GM23338 (cell line): ENCODE measurements around the gene CACNA1C. TPM values are rescaled to one million over a fixed set of nuclear protein-coding genes. Genes with fewer than 3 reads are reported as not detected.

ENCODE experiments used
- ATAC-seq: fragments of 200-7000 bp; cut with Tn5 transposase; 3 replicates; pipeline ENCODE4 v1.9.1; 2020
- DNase-seq: peaks from one replicate; pipeline ENCODE4 v3.0.0-alpha.2; 2015; ENCODE audit warnings: low spot score
- H2AFZ ChIP-seq: fragments of 200-600 bp; sonication (generic); 2 replicates; pipeline ENCODE4 v1.8.0; 2016; ENCODE audit warnings: antibody characterized with exemption, mild to moderate bottlenecking, moderate library complexity
- H3F3A ChIP-seq: fragments of 200-600 bp; sonication (generic); replicated peaks from 2 replicates; pipeline ENCODE4 v1.8.0; 2017; ENCODE audit warnings: antibody characterized with exemption, mixed run types, low read depth
- H3K27ac ChIP-seq: fragments of 200-600 bp; sonication (generic); 2 replicates; pipeline ENCODE4 v1.6.1; 2016; ENCODE audit warnings: low read depth
- H3K27me3 ChIP-seq: fragments of 200-600 bp; sonication (generic); 2 replicates; pipeline ENCODE4 v1.8.0; 2016; ENCODE audit warnings: mild to moderate bottlenecking, mixed run types, moderate library complexity; ENCODE audit not compliant: insufficient read depth
- H3K36me3 ChIP-seq: fragments of 200-600 bp; sonication (generic); 2 replicates; pipeline ENCODE4 v1.8.0; 2016; ENCODE audit warnings: mild to moderate bottlenecking; ENCODE audit not compliant: insufficient read depth
- H3K4me1 ChIP-seq: fragments of 200-600 bp; sonication (generic); 2 replicates; pipeline ENCODE4 v1.8.0; 2016; ENCODE audit warnings: mild to moderate bottlenecking, moderate library complexity; ENCODE audit not compliant: insufficient read depth
- H3K4me2 ChIP-seq: fragments of 200-600 bp; sonication (generic); 2 replicates; pipeline ENCODE4 v1.7.1; 2017; ENCODE audit warnings: mixed run types
- H3K4me3 ChIP-seq: fragments of 200-600 bp; sonication (generic); 2 replicates; pipeline ENCODE4 v1.6.1; 2016; ENCODE audit warnings: mixed run types
- H3K79me2 ChIP-seq: fragments of 200-600 bp; sonication (generic); replicated peaks from 2 replicates; pipeline ENCODE4 v1.8.0; 2017; ENCODE audit warnings: mild to moderate bottlenecking; ENCODE audit not compliant: insufficient read depth
- H3K9me2 ChIP-seq: fragments of 200-600 bp; sonication (generic); 2 replicates; pipeline ENCODE4 v1.8.0; 2017; ENCODE audit not compliant: insufficient read depth
- H4K20me1 ChIP-seq: fragments of 200-600 bp; sonication (generic); replicated peaks from 2 replicates; pipeline ENCODE4 v1.8.0; 2017; ENCODE audit warnings: mild to moderate bottlenecking; ENCODE audit not compliant: insufficient read depth
- H3K27ac Mint-ChIP-seq: 2 replicates; pipeline ENCODE4 v1.8.0; 2020; ENCODE audit warnings: inconsistent platforms, mild to moderate bottlenecking, moderate library complexity, mixed read lengths
- H3K27me3 Mint-ChIP-seq: 3 replicates; pipeline ENCODE4 v1.8.0; 2022; ENCODE audit warnings: low read depth, mild to moderate bottlenecking, moderate library complexity, mixed read lengths, inconsistent platforms; ENCODE audit not compliant: insufficient read depth, poor library complexity
- H3K36me3 Mint-ChIP-seq: 3 replicates; pipeline ENCODE4 v1.8.0; 2021; ENCODE audit warnings: low read depth, mild to moderate bottlenecking, inconsistent platforms, moderate library complexity, mixed read lengths
- H3K4me1 Mint-ChIP-seq: 3 replicates; pipeline ENCODE4 v1.8.0; 2020; ENCODE audit warnings: mild to moderate bottlenecking, inconsistent platforms, mixed read lengths
- H3K4me3 Mint-ChIP-seq: 3 replicates; pipeline ENCODE4 v1.8.0; 2021; ENCODE audit warnings: moderate library complexity, mild to moderate bottlenecking, inconsistent platforms, mixed read lengths
- H3K9me3 Mint-ChIP-seq: 3 replicates; pipeline ENCODE4 v1.8.0; 2020; ENCODE audit warnings: moderate library complexity, mild to moderate bottlenecking, inconsistent platforms, mixed read lengths
- CREB1 ChIP-seq: fragments of 250-450 bp; sonication (Bioruptor Pico); IDR thresholded peaks from 2 replicates; pipeline ENCODE4 v1.5.0; 2020; ENCODE audit warnings: low read depth, mild to moderate bottlenecking, moderate library complexity
- ETS1 ChIP-seq: IDR thresholded peaks from 2 replicates; pipeline ENCODE4 v1.6.1; 2016; ENCODE audit warnings: antibody characterized with exemption
- EZH2 ChIP-seq: fragments of 200-600 bp; sonication (generic); IDR thresholded peaks from one replicate; pipeline ENCODE4 v1.8.0; 2017; ENCODE audit warnings: antibody characterized with exemption, mild to moderate bottlenecking, low read depth; ENCODE audit not compliant: unreplicated experiment
- EZH2phosphoT487 ChIP-seq: fragments of 200-600 bp; sonication (generic); IDR thresholded peaks from one replicate; pipeline ENCODE4 v1.8.1; 2018; ENCODE audit warnings: antibody characterized with exemption; ENCODE audit not compliant: unreplicated experiment
- JUNB ChIP-seq: IDR thresholded peaks from one replicate; pipeline ENCODE4 v1.6.1; 2016; ENCODE audit warnings: antibody characterized with exemption; ENCODE audit not compliant: unreplicated experiment
- NANOG ChIP-seq: IDR thresholded peaks from 2 replicates; pipeline ENCODE4 v1.6.1; 2016; ENCODE audit warnings: antibody characterized with exemption, borderline replicate concordance
- POLR2AphosphoS5 ChIP-seq: IDR thresholded peaks from 2 replicates; pipeline ENCODE4 v1.6.1; 2016; ENCODE audit warnings: antibody characterized with exemption, low read depth
- STAT1 ChIP-seq: IDR thresholded peaks from one replicate; pipeline ENCODE4 v1.6.1; 2016; ENCODE audit warnings: antibody characterized with exemption; ENCODE audit not compliant: unreplicated experiment
- ZNF331 ChIP-seq: fragments of 250-450 bp; sonication (Bioruptor Pico); IDR thresholded peaks from 2 replicates; pipeline ENCODE4 v1.5.0; 2020; ENCODE audit warnings: low read depth, mild to moderate bottlenecking, moderate library complexity
- ZNF462 ChIP-seq: fragments of 250-450 bp; sonication (Bioruptor Pico); IDR thresholded peaks from 2 replicates; pipeline ENCODE4 v1.5.0; 2020; ENCODE audit warnings: mild to moderate bottlenecking, moderate library complexity
- polyA plus RNA-seq: library from polyadenylated mRNA; unstranded; fragments of >200 nt; fragmentation: Nextera tagmentation; extraction: Ambion mirVana; gene quantifications from 2 replicates; pipeline ENCODE4 v1.2.1, GENCODE V29; 2016
- total RNA-seq: library from RNA; depleted of rRNA; stranded (reverse); fragments of >200 nt; shearing (Covaris generic); gene quantifications from 2 replicates; pipeline ENCODE4 v1.2.3, GENCODE V29; 2014
- TF ChIP-seq, protein P1 (sequence below): IDR thresholded peaks from one replicate; pipeline ENCODE4 v1.6.1; 2018; ENCODE audit warnings: antibody characterized with exemption; ENCODE audit not compliant: unreplicated experiment
- TF ChIP-seq, protein P2 (sequence below), 2 experiments: fragments of 200-600 bp in 1 of 2; sonication (generic) in 1 of 2; conservative IDR thresholded peaks; 2 replicates each; pipeline versions ENCODE4 v1.5.1 to v1.6.1; 2016 to 2017; ENCODE audit warnings: antibody characterized with exemption in 2 of 2, low read depth in 2 of 2, mild to moderate bottlenecking in 2 of 2, moderate library complexity in 1 of 2

Gene CACNA1C
- total and polyA plus RNA-seq, 2 experiments from 2014 or later, result 0.78 to 2.1 TPM

DNA sequence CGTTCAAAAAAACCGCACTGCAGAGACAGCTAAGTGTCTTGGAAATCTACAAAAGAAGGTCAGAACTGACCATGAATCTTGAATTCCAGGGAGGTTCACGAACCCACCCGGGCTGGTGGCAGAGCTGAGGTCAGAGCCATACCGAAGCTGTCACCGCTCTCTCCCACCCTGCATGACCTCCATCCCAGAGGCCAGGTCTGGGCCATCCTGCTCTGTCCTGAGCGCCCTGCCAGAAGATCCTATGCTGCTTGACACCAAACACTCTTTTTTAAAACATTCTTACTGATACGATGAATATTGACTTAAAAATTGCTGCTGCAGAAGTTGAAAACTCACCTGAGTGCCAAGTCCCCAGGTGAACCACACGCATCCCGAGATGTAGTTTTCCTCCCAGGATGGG lies 412.9 kb downstream of the CACNA1C start (continued):
- TF ChIP-seq ETS1 (no peak), CREB1 (CRISPR knock-in tag) (no peak)

- Histone ChIP-seq H3K27ac (no peak overlapping the region), H3F3A (no peaks in the 10 kb centered on the region), H4K20me1 (no peaks in the 10 kb centered on the region), H3K27me3 (no peaks in the 10 kb centered on the region), H3K79me2 (no peaks in the 10 kb centered on the region), H3K4me3 (no peak overlapping the region), H2AFZ (no peak overlapping the region), H3K4me1 (no peaks in the 10 kb centered on the region), H3K36me3 (no peaks in the 10 kb centered on the region), H3K4me2 (no peak overlapping the region), H3K9me2 (no peaks in the 10 kb centered on the region)
- Mint-ChIP-seq H3K4me3 (no peak overlapping the region), H3K27ac (no peak overlapping the region), H3K27me3 (no peaks in the 10 kb centered on the region), H3K9me3 (no peaks in the 10 kb centered on the region), H3K4me1 (peaks cover 2% of the 10 kb centered on the region; the same call in 2 of the 3 replicates), H3K36me3 (no peaks in the 10 kb centered on the region)
- ATAC-seq (no peak), DNase-seq (no peak)
- TF ChIP-seq NANOG (no peak), ZNF331 (CRISPR knock-in tag) (no peak), EZH2phosphoT487 (no peak), EZH2 (no peak), CREB1 (CRISPR knock-in tag) (no peak), POLR2AphosphoS5 (no peak), STAT1 (no peak), ZNF462 (CRISPR knock-in tag) (no peak), JUNB (no peak), ETS1 (no peak)
- TF ChIP-seq, protein P1, sequence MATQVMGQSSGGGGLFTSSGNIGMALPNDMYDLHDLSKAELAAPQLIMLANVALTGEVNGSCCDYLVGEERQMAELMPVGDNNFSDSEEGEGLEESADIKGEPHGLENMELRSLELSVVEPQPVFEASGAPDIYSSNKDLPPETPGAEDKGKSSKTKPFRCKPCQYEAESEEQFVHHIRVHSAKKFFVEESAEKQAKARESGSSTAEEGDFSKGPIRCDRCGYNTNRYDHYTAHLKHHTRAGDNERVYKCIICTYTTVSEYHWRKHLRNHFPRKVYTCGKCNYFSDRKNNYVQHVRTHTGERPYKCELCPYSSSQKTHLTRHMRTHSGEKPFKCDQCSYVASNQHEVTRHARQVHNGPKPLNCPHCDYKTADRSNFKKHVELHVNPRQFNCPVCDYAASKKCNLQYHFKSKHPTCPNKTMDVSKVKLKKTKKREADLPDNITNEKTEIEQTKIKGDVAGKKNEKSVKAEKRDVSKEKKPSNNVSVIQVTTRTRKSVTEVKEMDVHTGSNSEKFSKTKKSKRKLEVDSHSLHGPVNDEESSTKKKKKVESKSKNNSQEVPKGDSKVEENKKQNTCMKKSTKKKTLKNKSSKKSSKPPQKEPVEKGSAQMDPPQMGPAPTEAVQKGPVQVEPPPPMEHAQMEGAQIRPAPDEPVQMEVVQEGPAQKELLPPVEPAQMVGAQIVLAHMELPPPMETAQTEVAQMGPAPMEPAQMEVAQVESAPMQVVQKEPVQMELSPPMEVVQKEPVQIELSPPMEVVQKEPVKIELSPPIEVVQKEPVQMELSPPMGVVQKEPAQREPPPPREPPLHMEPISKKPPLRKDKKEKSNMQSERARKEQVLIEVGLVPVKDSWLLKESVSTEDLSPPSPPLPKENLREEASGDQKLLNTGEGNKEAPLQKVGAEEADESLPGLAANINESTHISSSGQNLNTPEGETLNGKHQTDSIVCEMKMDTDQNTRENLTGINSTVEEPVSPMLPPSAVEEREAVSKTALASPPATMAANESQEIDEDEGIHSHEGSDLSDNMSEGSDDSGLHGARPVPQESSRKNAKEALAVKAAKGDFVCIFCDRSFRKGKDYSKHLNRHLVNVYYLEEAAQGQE, result no peak
- TF ChIP-seq, protein P2, sequence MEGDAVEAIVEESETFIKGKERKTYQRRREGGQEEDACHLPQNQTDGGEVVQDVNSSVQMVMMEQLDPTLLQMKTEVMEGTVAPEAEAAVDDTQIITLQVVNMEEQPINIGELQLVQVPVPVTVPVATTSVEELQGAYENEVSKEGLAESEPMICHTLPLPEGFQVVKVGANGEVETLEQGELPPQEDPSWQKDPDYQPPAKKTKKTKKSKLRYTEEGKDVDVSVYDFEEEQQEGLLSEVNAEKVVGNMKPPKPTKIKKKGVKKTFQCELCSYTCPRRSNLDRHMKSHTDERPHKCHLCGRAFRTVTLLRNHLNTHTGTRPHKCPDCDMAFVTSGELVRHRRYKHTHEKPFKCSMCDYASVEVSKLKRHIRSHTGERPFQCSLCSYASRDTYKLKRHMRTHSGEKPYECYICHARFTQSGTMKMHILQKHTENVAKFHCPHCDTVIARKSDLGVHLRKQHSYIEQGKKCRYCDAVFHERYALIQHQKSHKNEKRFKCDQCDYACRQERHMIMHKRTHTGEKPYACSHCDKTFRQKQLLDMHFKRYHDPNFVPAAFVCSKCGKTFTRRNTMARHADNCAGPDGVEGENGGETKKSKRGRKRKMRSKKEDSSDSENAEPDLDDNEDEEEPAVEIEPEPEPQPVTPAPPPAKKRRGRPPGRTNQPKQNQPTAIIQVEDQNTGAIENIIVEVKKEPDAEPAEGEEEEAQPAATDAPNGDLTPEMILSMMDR (conservative IDR thresholded peaks at IDR 0.05; ENCODE audit: low read depth in 2 of 2), result no peak
Observed at GRCh38 chr12:2466211-2466610, 413.4 kb downstream of the CACNA1C start.
